HG02759 (cell line): ENCODE results near the gene GPRIN2.

Experiments
- ATAC-seq: cut with Tn5 transposase; IDR thresholded peaks from one replicate; pipeline ENCODE4 v1.9.1; 2021; ENCODE audit warnings: mild to moderate bottlenecking, moderate library complexity; ENCODE audit not compliant: unreplicated experiment

Gene GPRIN2

GRCh38 chr10:46549171-46550075 is 7.0 kb downstream of the GPRIN2 start:
- ATAC-seq = no peak

DNA sequence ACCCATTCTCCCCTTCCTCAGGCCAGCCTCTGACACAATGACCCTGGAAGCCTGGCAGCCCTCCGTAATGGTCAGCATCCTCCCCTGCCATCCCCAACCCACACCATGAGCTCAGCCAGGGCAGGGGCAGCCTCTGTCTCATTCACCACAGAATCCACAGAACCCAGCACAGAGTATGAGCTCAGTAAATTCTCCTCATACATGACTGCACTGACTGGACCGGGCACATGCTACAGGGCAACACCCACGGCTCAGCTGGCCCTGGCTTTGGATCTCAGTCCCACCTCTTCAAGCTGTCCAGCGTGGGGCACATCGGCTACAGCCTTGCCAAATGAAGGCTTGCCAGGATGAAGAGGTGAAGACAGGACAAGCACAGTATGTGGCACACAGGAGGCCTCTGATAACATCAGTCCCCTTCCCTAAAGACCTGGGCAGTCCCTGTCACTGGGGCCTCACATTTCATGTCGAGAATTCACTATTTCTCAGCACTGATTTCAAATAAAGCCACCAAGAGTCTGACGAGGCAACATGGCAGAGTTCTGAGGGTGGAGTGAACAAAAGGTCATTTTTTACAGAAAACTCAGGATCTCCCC is 7.9 kb downstream of the GPRIN2 start:
- no peak for ATAC-seq

DNA sequence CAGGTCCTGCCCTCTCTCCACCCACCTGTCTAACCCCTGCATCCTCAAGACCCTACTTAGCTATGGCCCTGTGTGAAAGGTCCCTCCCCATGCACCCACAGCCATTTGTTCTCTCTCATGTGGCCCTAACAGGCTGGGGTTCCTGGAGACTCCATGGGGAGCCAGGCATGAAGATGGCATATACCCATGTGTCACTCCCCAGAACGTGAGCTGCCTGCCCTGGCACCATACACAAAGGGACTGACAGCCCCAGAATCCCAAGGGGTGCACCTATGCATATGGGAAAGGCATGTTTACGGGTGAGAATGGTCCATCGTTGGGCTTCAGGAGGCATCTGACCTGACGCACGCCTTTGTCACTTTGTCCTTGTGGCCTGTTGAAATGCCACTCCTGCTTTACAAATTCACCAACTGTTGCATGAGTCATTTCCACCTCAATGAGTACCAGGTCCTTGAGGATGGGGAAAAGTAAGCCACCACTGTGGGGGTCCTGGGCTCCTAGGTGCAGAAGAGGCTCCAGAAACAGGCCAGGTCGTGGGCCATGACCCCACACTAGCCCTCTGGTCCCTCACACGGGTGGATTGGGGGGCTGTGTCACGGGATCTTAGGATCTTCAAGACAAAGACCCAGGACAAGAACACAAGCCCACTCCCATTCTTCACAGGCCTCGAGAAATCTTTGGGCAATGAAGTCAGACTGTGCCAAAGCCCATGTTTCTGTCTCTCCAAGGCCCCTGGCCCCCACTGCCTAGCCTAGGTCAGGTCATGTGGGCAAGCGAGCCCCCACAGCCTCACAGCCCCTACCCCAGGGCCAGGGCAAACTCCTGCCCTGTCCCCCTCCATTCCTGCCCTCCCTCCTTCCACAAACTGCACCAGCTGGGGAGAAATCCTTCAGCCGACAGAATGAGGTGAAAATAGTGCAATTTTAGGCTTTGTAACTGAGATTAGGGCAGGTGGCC is 8.6 kb downstream of the GPRIN2 start:
- no peak for ATAC-seq

- ATAC-seq = no peak
Observed at GRCh38 chr10:46546591-46547540, 9.6 kb downstream of the GPRIN2 start.

GRCh38 chr10:46545861-46546590 is 10.4 kb downstream of the GPRIN2 start:
- ATAC-seq = no peak

- no peak for ATAC-seq
Observed at GRCh38 chr10:46544989-46545791, 11.3 kb downstream of the GPRIN2 start.

GRCh38 chr10:46543466-46544377 is 12.7 kb downstream of the GPRIN2 start:
- no peak for ATAC-seq

- no peak for ATAC-seq
Observed at GRCh38 chr10:46542567-46543465, 13.6 kb downstream of the GPRIN2 start.

GRCh38 chr10:46541735-46542566 is 14.5 kb downstream of the GPRIN2 start:
- ATAC-seq = no peak

DNA sequence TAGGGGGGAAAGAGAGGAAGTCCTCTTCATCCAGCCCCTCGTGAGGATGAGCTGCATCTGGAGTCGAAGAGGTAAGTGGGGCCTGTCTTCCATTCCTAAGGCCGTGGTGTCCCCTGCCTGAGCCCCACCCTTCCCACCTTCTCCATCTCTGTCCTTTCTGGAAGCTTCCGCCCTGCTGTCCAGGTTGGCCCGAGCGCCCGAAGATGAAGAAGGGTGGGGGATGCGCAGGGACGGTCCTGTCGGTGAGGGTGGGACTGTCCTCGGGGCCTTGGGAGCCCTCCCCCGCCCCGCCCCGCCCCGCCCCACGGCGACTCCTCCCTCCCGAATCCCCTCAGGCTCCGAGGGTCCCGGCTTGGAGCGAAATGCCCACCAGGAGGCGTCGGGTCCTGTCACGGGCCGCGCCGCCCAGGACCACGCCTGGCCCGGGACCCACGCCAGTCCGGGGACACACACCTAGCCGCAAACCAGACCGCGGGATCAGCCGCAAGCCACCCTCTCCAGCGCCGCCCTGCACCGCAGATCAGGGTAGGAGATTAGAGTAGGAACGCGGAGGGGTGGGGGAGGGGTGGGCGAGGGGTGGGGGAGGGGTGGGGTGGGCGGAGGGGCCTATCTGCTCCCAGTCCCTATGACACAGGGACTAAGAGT is 15.3 kb downstream of the GPRIN2 start:
- ATAC-seq = no peak

GRCh38 chr10:46540412-46541016 is 15.9 kb downstream of the GPRIN2 start:
- ATAC-seq = no peak

- ATAC-seq = no peak
Observed at GRCh38 chr10:46539596-46540411, 16.7 kb downstream of the GPRIN2 start.

DNA sequence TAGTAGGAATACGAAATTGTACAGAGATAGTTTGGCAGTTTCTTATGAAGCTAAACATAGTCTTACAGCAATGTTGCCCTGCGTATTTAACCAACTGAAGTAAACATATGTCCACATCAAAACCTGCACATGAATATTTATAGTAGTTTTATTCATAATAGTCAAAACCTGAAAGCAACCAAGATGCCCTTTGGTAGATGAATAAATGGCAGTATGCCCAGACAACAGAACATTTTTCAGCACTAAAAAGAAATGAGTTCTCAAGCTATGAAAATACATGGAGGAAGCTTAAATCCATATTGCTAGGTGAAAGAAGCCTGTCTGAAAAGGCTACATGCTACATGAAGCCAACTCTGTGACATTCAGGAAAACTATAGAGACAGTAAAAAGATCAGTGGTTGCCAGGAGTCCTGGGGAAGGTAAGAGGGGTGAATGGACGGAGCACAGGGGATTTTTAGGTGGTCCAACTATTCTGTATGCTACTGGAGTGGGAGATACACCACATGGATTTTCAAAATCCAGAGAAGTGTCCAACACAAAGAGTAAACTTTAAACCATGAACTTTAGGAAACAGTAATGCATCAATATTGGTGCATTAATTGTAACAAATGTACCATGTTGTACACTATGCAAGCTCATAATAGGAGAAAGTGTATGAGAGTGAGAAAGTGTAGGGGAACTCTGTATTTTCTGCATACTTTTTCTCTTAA is 17.6 kb downstream of the GPRIN2 start:
- no peak for ATAC-seq
